ENCODE measurements around the gene E2F2.
A peak's percentile ranks its signal among the peaks of the same experiment; 100 is the strongest.

The E2F2 gene

DNA sequence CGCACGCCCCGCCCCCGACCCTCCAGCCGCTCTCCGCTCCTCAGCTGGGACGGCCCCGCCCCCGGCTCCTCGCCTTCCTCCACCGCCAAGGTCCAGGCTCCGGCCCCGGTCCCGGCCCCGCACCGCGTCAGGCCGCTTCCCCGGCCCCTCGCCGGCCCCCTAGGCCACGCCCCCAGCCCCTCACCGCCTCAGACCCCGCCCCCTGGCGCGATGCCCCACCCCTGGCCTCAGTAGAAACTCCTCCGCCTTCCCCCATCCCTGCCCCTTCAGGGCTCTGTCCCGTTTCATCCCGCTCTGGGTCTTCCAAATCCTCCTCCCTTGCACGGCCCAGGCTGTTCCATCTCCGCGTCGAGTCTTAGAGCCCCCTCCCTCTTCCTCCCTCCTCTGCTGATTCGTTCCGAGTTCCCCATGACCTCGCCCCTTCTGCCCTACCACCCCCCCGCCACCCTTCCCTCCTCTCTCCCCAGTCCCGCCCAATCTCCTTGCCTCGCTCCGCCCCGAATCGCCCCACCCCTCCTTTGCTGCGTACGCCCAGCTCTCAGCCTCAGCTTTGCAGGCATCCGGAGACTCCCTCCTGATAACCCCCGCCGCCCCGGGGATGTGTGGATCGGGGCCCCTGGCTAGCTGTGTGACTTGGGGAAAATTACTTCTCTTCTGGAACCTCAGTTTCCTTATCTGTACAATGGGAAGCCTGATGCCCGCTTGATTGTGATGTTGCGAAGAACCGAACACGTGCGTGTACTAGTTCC, 46.6 kb downstream of the E2F2 start:
- peak; percentile 77 to 90 (median 82) for DNase-seq (ENCODE audit: low read depth in 3 of 3)

DNA sequence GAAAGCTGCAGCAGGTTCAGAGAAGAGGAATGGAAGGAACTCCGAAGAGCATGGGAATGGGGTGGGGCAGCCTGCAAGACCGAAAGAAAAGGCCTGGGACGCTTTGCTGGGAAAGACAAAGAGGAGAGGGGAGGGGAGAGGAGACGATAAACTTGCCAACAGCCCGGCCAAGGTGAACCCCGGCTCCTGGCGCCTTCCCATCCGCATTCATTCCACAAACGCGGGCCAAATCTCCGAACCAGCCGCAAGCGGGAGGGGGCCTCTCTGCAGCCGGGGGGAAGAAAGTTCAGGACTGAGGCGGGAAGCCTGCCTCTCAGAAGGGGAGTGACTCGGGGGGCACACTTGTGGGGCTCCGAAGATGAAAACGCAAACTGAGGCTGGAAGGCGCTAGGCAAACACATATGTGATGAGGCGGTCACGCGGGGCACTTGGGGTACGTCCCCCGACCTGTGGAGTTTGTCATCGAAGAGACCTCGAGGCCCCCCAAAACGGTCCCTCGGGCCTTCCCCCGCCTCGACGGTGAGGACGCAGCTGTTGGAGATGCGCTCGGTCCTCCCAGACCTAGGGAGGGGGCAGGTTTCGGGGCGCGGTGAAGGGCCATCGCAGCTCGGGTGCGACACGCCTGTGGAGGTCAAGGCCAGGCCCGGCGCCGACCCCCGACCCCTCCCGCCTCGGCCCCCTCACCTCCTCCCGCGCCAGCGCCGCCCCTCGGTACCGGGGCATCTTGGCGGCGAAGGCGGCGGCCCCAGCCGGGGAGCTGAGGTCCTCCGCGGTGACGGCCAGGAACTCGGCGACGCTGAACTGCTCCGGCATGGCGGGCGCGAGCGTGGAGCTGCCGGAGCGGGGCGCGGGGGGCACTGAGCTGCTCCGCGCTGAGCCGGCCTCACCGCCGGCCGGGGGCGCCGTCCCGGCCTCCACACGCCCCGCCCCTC, 47.4 kb downstream of the E2F2 start, which contains the start of gene ASAP3:
Gene ASAP3 (minus strand): TSS at position 859 of the 932 bp plus-strand sequence. CDS start 46 bp downstream, at position 813.
- DNase-seq (ENCODE audit: low read depth in 3 of 3): peak in 1 of 3 experiments; percentile 3

- DNase-seq (ENCODE audit: low read depth in 3 of 3): no peak
Measured at GRCh38 chr1:23481904-23482303, 49.1 kb downstream of the E2F2 start.

- no peak for DNase-seq (ENCODE audit: low read depth in 3 of 3)
Measured at GRCh38 chr1:23481026-23481597, 49.9 kb downstream of the E2F2 start.

GRCh38 chr1:23480187-23481025, 50.6 kb downstream of the E2F2 start:
- DNase-seq (ENCODE audit: low read depth in 3 of 3): no peak

DNA sequence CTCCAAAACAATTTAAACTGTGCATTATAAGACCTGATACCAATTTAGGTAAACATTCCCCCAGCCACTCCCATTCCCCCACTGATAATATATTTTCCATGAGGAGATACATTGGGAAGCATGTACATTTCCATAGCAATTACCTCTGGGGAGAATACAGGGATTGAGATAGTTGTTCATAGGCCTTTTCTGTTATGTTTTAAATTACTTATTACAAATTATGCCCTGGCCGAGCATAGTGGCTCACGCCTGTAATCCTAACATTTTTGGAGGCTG, 51.4 kb downstream of the E2F2 start:
- DNase-seq (ENCODE audit: low read depth in 3 of 3): no peak

DNA sequence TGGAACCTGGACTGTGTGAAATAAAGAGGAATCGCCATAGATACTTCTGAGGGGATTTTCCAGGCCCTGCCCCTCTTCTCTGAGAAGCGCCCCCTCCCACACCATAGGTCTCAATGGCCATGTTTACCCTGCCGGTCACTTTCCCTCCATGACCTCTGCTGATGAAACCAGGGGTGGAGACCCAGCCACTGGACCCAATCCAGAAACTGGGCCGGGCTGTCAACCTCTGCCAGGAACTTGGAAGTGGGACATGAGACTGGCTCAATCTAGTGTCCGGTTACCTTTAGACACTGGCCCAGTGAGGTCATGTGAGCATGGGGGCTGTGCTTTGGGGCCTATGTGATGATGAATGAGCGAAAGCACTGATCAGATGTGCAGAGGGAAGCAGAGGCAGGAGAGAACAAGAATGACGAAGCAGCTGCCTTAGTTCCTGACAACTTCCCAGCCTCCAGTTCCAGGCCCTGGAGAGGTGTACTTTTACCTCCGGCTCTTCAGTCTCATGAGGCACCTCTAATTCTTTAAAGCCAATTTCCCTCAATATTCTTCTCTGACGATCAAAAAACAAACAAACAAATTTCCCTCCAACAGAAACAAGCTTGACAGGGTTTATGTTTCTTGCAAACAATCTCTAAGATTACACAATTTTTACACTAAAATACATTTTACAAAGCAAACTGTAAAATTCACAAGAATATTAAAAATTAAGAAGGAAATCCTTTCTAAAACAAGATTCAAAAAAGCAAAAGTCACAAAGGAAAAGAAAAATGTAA, 52.0 kb downstream of the E2F2 start:
- DNase-seq (ENCODE audit: low read depth in 3 of 3): no peak

- no peak for DNase-seq (ENCODE audit: low read depth in 3 of 3)
Measured at GRCh38 chr1:23477359-23478144, 53.5 kb downstream of the E2F2 start.

GRCh38 chr1:23475641-23476040, 55.4 kb downstream of the E2F2 start:
- DNase-seq (ENCODE audit: low read depth in 3 of 3): no peak

- no peak for DNase-seq (ENCODE audit: low read depth in 3 of 3)
Measured at GRCh38 chr1:23475134-23475628, 55.9 kb downstream of the E2F2 start.

DNA sequence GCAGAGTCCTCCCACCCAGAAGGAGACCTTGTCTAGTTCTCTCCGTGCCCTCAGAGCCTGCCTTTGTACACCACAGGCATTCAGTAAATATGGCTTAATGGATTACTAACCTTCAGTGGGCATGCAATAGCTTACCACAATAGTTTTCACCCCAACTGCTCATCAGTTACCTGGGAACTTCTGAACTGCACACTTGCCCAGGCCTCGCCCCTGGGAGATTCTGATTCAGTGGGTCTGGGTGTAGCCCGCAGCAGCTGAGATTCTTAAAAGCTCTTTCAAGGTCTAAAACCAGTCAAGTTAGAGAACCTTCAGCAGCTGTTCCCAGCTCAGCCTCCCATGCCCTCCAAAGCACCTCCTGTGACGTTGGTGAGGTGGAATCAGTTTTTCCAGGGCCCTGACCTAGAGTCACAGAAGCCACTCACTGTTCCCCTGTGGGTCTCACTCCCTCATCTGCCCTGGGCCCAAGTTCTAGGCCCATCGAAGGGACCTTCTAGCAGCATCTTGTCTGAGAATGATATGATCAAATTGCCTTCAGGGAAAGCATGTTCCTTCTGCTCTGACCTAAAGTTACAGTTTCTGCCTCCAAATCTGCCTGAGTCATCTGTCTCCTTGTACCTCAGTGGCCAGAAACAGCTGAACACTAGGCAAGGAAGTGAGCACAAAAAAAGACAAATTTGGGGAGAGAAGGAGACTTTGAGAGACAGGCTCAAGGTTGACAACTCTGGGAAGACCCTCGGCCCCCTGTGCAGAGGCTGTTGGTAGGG, 57.8 kb downstream of the E2F2 start:
- no peak for DNase-seq (ENCODE audit: low read depth in 3 of 3)

GRCh38 chr1:23472351-23473036, 58.5 kb downstream of the E2F2 start:
- no peak for DNase-seq (ENCODE audit: low read depth in 3 of 3)

GRCh38 chr1:23471473-23472075, 59.5 kb downstream of the E2F2 start:
- no peak for DNase-seq (ENCODE audit: low read depth in 3 of 3)

- no peak for DNase-seq (ENCODE audit: low read depth in 3 of 3)
Measured at GRCh38 chr1:23470282-23471070, 60.6 kb downstream of the E2F2 start.

DNA sequence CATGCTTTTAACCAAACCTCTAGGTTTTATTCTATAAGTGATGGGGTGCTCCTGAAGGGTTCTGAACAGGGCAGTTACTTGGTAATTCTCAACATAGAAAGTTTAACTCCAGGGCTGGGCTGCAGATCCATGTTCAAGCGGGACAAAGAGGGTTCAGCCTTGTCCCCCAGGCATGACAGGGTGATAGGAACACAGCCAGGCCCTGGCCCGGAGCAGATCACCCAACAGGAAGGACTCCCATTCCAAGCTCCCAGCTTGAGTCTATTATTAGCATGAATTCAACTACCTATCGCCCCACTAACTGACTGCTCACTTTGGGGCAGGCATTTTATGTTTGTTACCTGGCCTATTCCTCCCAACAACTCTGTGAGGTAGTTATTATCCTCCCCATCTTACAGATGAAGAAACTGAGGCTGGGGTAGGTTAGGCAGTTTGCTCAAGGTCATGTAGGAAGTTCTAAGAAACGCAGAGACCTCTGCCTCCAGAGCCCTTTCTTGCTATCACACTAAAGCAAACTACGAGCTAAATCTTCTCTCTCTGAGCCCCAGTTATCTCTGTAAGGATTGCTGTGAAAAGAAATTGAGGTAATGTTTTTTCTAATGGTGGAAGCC, 61.6 kb downstream of the E2F2 start:
- no peak for DNase-seq (ENCODE audit: low read depth in 3 of 3)

- no peak for DNase-seq (ENCODE audit: low read depth in 3 of 3)
Measured at GRCh38 chr1:23466423-23466989, 64.5 kb downstream of the E2F2 start.

DNA sequence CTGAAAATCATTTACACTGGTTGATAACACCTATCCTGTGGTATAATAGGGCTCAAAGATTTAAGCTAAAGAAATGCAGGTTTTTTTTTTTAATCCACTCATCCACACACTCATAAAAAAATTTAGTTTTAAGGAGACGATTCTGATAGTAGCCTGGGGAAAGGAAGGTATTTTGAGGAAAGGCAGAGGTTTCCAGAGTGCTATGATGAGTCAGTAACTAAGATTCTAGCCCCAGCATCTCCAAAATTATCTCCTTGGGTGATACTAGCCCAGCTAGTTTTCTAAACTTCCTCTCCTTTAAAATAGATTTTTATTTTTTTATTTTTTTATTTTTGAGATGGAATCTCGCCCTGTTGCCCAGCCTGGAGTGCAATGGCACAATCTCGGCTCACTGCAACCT, 67.7 kb downstream of the E2F2 start:
- no peak for DNase-seq (ENCODE audit: low read depth in 3 of 3)

Data from stimulated activated CD4-positive, alpha-beta T cell treated with anti-CD3 and anti-CD28 coated beads, TNF-alpha, amount 100 ng/mL, for 24 hours (primary cell).